Measurements from ENCODE around the gene MYCBP2. TPM values are rescaled to one million over a fixed set of nuclear protein-coding genes. Genes with fewer than 3 reads are reported as not detected.
"Not testable (repeated sequence)": the region's sequence is repeated elsewhere in the genome, so short reads cannot be mapped to it uniquely, and the experiment has no call there.

The MYCBP2 gene
- total RNA-seq, 2 donors from 2014 or later = 86.6 to 88.0 TPM

DNA sequence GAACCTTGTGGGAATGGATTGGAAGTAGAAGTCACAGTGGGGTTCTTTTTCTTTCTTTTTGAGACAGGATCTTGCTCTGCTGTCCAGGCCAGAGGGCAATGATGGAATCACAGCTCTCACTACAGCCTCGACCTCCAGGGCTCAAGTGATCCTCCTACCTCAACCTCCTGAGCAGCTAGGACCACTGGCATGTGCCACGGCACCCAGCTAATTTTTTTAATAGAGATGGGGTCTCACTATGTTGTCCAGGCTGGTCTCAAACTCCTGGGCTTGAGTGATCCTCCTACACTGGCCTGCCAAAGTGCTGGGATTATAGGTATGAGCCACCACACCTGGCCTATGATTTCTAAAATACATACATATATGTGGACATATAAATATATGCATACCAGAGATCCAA lies 111.4 kb downstream of the MYCBP2 start:
- Mint-ChIP-seq H3K27me3 (ENCODE audit: low read depth) (no peaks in the 10 kb centered on the region), H3K27ac (peak overlapping the region; percentile 17), H3K4me3 (no peak overlapping the region), H3K36me3 (ENCODE audit: insufficient read depth in 2 of 2) (peaks cover 2 to 14% of the 10 kb centered on the region in 2 donors), H3K4me1 (ENCODE audit: low read depth) (peaks cover 11% of the 10 kb centered on the region), H3K9me3 (no peaks in the 10 kb centered on the region)
- no peak for ATAC-seq (replicated peaks in 1 of 2)
- DNase-seq = no peak

- H3K36me3 Mint-ChIP-seq (ENCODE audit: insufficient read depth in 2 of 2) = peaks cover 2 to 20% of the 10 kb centered on the region in 2 donors
- H3K4me1 Mint-ChIP-seq (ENCODE audit: low read depth) = peaks cover 11% of the 10 kb centered on the region
- H3K27ac Mint-ChIP-seq = peak overlapping the region; percentile 42
- DNase-seq (no peak), ATAC-seq (replicated peaks in 1 of 2) (peak; percentile 39 to 90)
- no peaks in the 10 kb centered on the region for H3K27me3 Mint-ChIP-seq (ENCODE audit: low read depth)
- H3K4me3 Mint-ChIP-seq = no peak overlapping the region
- H3K9me3 Mint-ChIP-seq = no peaks in the 10 kb centered on the region
Observed at GRCh38 chr13:77213644-77214043, 113.2 kb downstream of the MYCBP2 start.

DNA sequence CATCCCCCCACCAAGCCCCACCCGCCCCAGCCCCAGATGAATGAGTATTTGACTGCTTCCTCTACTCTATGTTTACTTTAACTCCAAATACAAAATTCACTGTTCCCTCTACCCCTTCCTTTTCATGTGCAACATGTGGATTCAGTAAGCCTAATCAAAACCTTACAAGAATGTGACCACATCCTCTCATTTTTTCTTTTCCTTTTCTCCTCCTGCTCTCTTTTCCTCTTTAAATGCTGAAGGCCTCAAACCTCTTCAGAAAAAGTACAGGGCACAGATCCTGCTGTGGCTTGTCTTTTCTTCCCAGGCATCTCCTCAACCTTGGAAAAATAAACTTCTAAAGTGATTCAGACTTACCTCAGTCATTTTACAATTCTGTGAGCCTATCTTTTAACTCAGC lies 119.0 kb downstream of the MYCBP2 start:
- DNase-seq (no peak), ATAC-seq (replicated peaks in 1 of 2) (no peak)
- H3K36me3 Mint-ChIP-seq (ENCODE audit: insufficient read depth in 2 of 2) = peaks cover 7 to 27% of the 10 kb centered on the region in 2 donors
- no peaks in the 10 kb centered on the region for H3K9me3 Mint-ChIP-seq
- no peaks in the 10 kb centered on the region for H3K27me3 Mint-ChIP-seq (ENCODE audit: low read depth)
- no peak overlapping the region for H3K4me3 Mint-ChIP-seq
- peaks cover 7% of the 10 kb centered on the region for H3K4me1 Mint-ChIP-seq (ENCODE audit: low read depth)
- peak overlapping the region; percentile 25 for H3K27ac Mint-ChIP-seq

- not testable (repeated sequence) for H3K9me3 Mint-ChIP-seq; DNase-seq; H3K27ac Mint-ChIP-seq; ATAC-seq (replicated peaks in 1 of 2); H3K4me1 Mint-ChIP-seq (ENCODE audit: low read depth); H3K4me3 Mint-ChIP-seq; H3K27me3 Mint-ChIP-seq (ENCODE audit: low read depth)
- H3K36me3 Mint-ChIP-seq (ENCODE audit: insufficient read depth in 2 of 2) = peaks cover 6 to 20% of the 10 kb centered on the region in 2 donors
Observed at GRCh38 chr13:77198995-77199394, 127.9 kb downstream of the MYCBP2 start.

GRCh38 chr13:77196052-77196618 lies 130.8 kb downstream of the MYCBP2 start:
- no peaks in the 10 kb centered on the region for H3K27me3 Mint-ChIP-seq (ENCODE audit: low read depth)
- H3K4me3 Mint-ChIP-seq = no peak overlapping the region
- H3K4me1 Mint-ChIP-seq (ENCODE audit: low read depth) = no peaks in the 10 kb centered on the region
- no peak for DNase-seq
- H3K9me3 Mint-ChIP-seq = no peaks in the 10 kb centered on the region
- ATAC-seq (replicated peaks in 1 of 2) = peak; percentile 62 to 85
- H3K27ac Mint-ChIP-seq = no peak overlapping the region
- peaks cover 3 to 8% of the 10 kb centered on the region in 2 donors for H3K36me3 Mint-ChIP-seq (ENCODE audit: insufficient read depth in 2 of 2)

DNA sequence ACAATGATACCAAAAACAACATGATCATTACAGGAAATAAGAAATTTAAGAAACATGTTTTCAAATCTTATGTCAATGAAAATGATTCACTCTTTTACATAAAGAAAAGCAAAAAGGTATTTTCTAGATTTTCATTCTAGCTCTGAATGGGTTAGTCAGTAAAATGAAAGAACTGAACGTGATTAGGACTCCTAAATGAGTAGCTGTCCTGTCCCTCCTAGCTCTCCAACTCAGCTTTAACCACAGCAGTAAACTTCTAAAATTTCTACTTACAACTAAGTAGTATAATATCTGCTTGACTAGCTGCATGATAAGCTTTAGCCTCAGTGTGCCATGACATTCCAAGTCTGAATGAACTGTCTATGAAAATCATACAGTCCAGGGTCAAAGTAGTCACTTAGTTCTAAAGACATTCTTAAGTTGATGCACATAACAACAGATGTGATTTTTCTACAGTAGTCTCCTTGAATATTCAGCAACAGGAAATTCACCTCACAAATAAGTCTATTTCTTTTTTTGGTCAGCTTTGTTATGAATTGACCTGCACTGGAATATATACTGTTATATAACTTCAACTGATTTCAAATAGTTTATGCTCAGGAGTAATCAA lies 136.4 kb downstream of the MYCBP2 start:
- Mint-ChIP-seq H3K36me3 (ENCODE audit: insufficient read depth in 2 of 2) (peaks cover 4 to 14% of the 10 kb centered on the region in 2 donors), H3K27me3 (ENCODE audit: low read depth) (no peaks in the 10 kb centered on the region), H3K4me3 (no peak overlapping the region), H3K4me1 (ENCODE audit: low read depth) (peaks cover 6% of the 10 kb centered on the region), H3K9me3 (no peaks in the 10 kb centered on the region), H3K27ac (no peak overlapping the region)
- ATAC-seq (replicated peaks in 1 of 2) (peak in 1 of 2 donors; percentile 52), DNase-seq (no peak)

DNA sequence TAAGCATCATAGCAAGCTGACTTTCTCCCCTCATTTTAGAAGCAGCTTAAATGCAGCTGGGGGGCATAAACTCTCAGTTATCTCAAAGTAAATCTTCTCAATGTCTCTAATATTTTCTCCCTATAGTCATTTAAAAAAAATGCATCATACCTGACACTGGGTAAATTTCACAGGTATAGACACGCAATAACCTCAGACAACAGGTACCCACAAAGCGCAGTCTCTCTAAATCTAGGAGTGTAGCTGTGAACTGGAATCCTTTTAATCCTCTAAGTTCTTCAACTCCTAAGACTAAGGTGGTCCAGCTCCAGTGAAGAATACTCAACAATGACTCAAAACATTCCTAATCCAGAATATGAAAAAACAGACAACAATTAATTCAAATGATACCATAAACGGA lies 141.2 kb downstream of the MYCBP2 start:
- DNase-seq (no peak), ATAC-seq (replicated peaks in 1 of 2) (no peak)
- H3K27me3 Mint-ChIP-seq (ENCODE audit: low read depth) = no peaks in the 10 kb centered on the region
- no peak overlapping the region for H3K27ac Mint-ChIP-seq
- H3K4me1 Mint-ChIP-seq (ENCODE audit: low read depth) = peaks cover 24% of the 10 kb centered on the region
- no peaks in the 10 kb centered on the region for H3K9me3 Mint-ChIP-seq
- peaks cover 10 to 36% of the 10 kb centered on the region in 2 donors for H3K36me3 Mint-ChIP-seq (ENCODE audit: insufficient read depth in 2 of 2)
- no peak overlapping the region for H3K4me3 Mint-ChIP-seq

- Mint-ChIP-seq H3K4me3 (peak overlapping the region in 1 of 2 donors; percentile 4), H3K4me1 (ENCODE audit: low read depth) (peaks cover 24% of the 10 kb centered on the region), H3K27ac (peak overlapping the region; percentile 14), H3K36me3 (ENCODE audit: insufficient read depth in 2 of 2) (peaks cover 13 to 40% of the 10 kb centered on the region in 2 donors), H3K27me3 (ENCODE audit: low read depth) (no peaks in the 10 kb centered on the region), H3K9me3 (no peaks in the 10 kb centered on the region)
- DNase-seq (peak; percentile 63 to 67), ATAC-seq (replicated peaks in 1 of 2) (peak; percentile 100)
Observed at GRCh38 chr13:77184455-77184854, 142.4 kb downstream of the MYCBP2 start.

DNA sequence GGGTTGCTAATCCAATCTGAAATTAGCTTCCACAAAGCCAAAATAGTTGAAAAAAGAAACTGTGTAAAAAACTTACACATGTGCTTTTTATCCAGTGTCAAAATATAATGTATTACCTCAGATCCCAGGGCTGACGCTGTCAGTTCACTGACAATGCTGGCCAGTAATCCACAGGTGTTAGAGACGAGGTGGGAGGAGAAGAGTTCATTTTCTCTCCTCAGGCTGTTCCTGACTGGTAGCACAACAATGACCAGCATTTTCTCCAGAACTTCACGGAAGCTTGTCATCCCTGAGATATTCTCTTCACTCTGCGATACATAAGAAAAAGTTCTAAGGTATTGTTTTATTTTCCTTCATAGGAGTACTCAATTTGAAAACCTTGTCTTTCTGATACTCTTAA lies 146.9 kb downstream of the MYCBP2 start:
- DNase-seq = no peak
- Mint-ChIP-seq H3K9me3 (no peaks in the 10 kb centered on the region), H3K4me1 (ENCODE audit: low read depth) (peaks cover 14% of the 10 kb centered on the region), H3K4me3 (no peak overlapping the region), H3K36me3 (ENCODE audit: insufficient read depth in 2 of 2) (peaks cover 11 to 46% of the 10 kb centered on the region in 2 donors), H3K27me3 (ENCODE audit: low read depth) (no peaks in the 10 kb centered on the region), H3K27ac (no peak overlapping the region)
- ATAC-seq (replicated peaks in 1 of 2) = no peak

GRCh38 chr13:77177646-77178045 lies 149.2 kb downstream of the MYCBP2 start:
- DNase-seq (no peak), ATAC-seq (replicated peaks in 1 of 2) (no peak)
- H3K4me1 Mint-ChIP-seq (ENCODE audit: low read depth) = no peaks in the 10 kb centered on the region
- no peak overlapping the region for H3K27ac Mint-ChIP-seq
- no peaks in the 10 kb centered on the region for H3K9me3 Mint-ChIP-seq
- H3K27me3 Mint-ChIP-seq (ENCODE audit: low read depth) = no peaks in the 10 kb centered on the region
- peaks cover 6 to 37% of the 10 kb centered on the region in 2 donors for H3K36me3 Mint-ChIP-seq (ENCODE audit: insufficient read depth in 2 of 2)
- H3K4me3 Mint-ChIP-seq = no peak overlapping the region

DNA sequence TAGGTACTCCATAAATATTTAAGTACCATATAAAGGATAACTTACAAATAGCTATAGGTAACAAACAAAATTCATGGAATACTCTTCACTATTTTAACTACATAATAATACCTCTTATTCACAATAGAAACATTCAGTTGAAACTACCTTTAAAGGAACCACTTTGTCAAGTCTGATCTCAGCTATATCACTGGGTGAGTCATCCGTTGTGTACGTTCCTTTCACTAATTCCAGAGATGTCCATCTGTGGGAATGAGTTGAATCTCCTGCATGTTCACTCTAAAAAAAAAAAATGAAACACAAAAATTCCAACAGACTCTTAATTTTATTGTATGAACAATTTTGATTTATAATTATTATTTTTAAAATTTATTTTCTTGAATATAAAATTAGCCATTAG lies 150.5 kb downstream of the MYCBP2 start:
- DNase-seq (no peak), ATAC-seq (replicated peaks in 1 of 2) (no peak)
- Mint-ChIP-seq H3K27ac (no peak overlapping the region), H3K4me3 (no peak overlapping the region), H3K27me3 (ENCODE audit: low read depth) (no peaks in the 10 kb centered on the region), H3K9me3 (no peaks in the 10 kb centered on the region), H3K36me3 (ENCODE audit: insufficient read depth in 2 of 2) (peaks cover 8 to 40% of the 10 kb centered on the region in 2 donors), H3K4me1 (ENCODE audit: low read depth) (no peaks in the 10 kb centered on the region)

DNA sequence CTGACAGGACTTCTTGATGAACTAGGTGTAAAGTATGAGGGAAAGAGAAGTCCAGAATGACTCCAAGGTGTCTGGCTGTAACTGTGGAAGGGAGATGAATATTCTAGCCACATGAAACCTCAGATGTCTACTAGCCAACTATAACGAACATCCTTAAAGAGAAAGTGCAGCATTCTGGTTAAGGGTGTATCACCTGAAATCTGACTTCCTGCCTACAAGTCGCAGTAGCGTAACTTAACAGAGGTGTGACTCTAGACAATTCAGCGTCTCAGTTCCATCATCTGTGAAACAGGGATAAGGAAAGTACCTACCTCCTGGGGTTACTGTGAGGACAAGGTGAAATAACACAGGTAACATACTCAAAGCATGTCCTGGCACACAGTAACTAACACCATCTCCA lies 154.2 kb downstream of the MYCBP2 start:
- H3K27ac Mint-ChIP-seq = peak overlapping the region; percentile 24
- H3K4me3 Mint-ChIP-seq = no peak overlapping the region
- H3K27me3 Mint-ChIP-seq (ENCODE audit: low read depth) = no peaks in the 10 kb centered on the region
- DNase-seq = no peak
- no peaks in the 10 kb centered on the region for H3K4me1 Mint-ChIP-seq (ENCODE audit: low read depth)
- H3K36me3 Mint-ChIP-seq (ENCODE audit: insufficient read depth in 2 of 2) = peaks cover 10 to 38% of the 10 kb centered on the region in 2 donors
- H3K9me3 Mint-ChIP-seq = no peaks in the 10 kb centered on the region
- peak in 1 of 2 donors; percentile 30 for ATAC-seq (replicated peaks in 1 of 2)

- H3K27ac Mint-ChIP-seq = no peak overlapping the region
- H3K4me3 Mint-ChIP-seq = no peak overlapping the region
- ATAC-seq (replicated peaks in 1 of 2) = no peak
- H3K9me3 Mint-ChIP-seq = no peaks in the 10 kb centered on the region
- no peaks in the 10 kb centered on the region for H3K27me3 Mint-ChIP-seq (ENCODE audit: low read depth)
- no peaks in the 10 kb centered on the region for H3K4me1 Mint-ChIP-seq (ENCODE audit: low read depth)
- no peak for DNase-seq
- peaks cover 8 to 34% of the 10 kb centered on the region in 2 donors for H3K36me3 Mint-ChIP-seq (ENCODE audit: insufficient read depth in 2 of 2)
Observed at GRCh38 chr13:77171451-77171850, 155.4 kb downstream of the MYCBP2 start.

DNA sequence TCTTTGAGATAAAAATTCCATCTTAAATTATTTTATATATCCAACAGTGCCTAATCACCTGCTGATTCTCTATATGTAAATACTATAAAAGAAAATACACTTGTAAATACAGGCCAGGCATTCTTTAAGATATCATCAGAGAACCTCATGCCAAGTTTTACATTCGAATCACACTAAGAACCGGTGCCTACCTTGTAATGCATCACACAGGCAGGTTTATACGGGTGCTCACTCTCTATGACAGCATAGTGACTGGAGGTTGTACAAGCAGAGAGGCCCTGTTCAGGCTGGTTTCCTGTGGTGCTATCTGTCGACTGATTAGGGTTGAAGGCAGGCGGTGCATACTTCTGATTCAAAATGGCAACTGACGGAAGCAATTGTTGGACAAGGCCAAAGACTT lies 158.7 kb downstream of the MYCBP2 start:
- no peak overlapping the region for H3K27ac Mint-ChIP-seq
- DNase-seq (no peak), ATAC-seq (replicated peaks in 1 of 2) (no peak)
- no peaks in the 10 kb centered on the region for H3K9me3 Mint-ChIP-seq
- H3K27me3 Mint-ChIP-seq (ENCODE audit: low read depth) = no peaks in the 10 kb centered on the region
- H3K4me1 Mint-ChIP-seq (ENCODE audit: low read depth) = no peaks in the 10 kb centered on the region
- H3K36me3 Mint-ChIP-seq (ENCODE audit: insufficient read depth in 2 of 2) = peaks cover 12 to 38% of the 10 kb centered on the region in 2 donors
- H3K4me3 Mint-ChIP-seq = no peak overlapping the region
